Measurements from ENCODE around the gene FGD1.
"Not testable (repeated sequence)": the region's sequence is repeated elsewhere in the genome, so short reads cannot be mapped to it uniquely, and the experiment has no call there.

The FGD1 gene

GRCh38 chrX:54495814-54496516, at the start of gene FGD1:
FGD1 (minus strand) TSS chrX:54496234; CDS start chrX:54495432, 802 bp downstream.
- peak; percentile 2 for DNase-seq

- DNase-seq, result not testable (repeated sequence)
Measured at GRCh38 chrX:54542239-54542638, 46.2 kb upstream of the FGD1 start.

GRCh38 chrX:54540289-54540688, 44.3 kb upstream of the FGD1 start:
- DNase-seq, result no peak

GRCh38 chrX:54534271-54534670, 38.2 kb upstream of the FGD1 start:
- no peak for DNase-seq

- DNase-seq, result no peak
Measured at GRCh38 chrX:54530357-54530900, 34.4 kb upstream of the FGD1 start.

- peak; percentile 37 for DNase-seq
Measured at GRCh38 chrX:54529552-54530356, 33.7 kb upstream of the FGD1 start, which contains the start of gene GNL3L. GNL3L (plus strand) TSS chrX:54530219; CDS start chrX:54532567, 2,348 bp downstream.

GRCh38 chrX:54529151-54529550, 33.1 kb upstream of the FGD1 start:
- DNase-seq, result no peak

GRCh38 chrX:54509400-54509799, 13.4 kb upstream of the FGD1 start:
- no peak for DNase-seq

- DNase-seq, result no peak
Measured at GRCh38 chrX:54496936-54497335, 902 bp upstream of the FGD1 start.

- no peak for DNase-seq
Measured at GRCh38 chrX:54496517-54496852, 451 bp upstream of the FGD1 start.

GRCh38 chrX:54494989-54495813, 833 bp downstream of the FGD1 start:
- DNase-seq, result no peak

GRCh38 chrX:54494166-54494988, 1.7 kb downstream of the FGD1 start:
- no peak for DNase-seq

GRCh38 chrX:54492340-54492739, 3.7 kb downstream of the FGD1 start:
- DNase-seq, result no peak

- not testable (repeated sequence) for DNase-seq
Measured at GRCh38 chrX:54489819-54490218, 6.2 kb downstream of the FGD1 start.

GRCh38 chrX:54484666-54485065, 11.4 kb downstream of the FGD1 start:
- no peak for DNase-seq

- DNase-seq, result no peak
Measured at GRCh38 chrX:54483946-54484345, 12.1 kb downstream of the FGD1 start.

GRCh38 chrX:54482839-54483593, 13.0 kb downstream of the FGD1 start:
- no peak for DNase-seq

GRCh38 chrX:54479136-54480111, 16.6 kb downstream of the FGD1 start:
- DNase-seq, result no peak

GRCh38 chrX:54473993-54474859, 21.8 kb downstream of the FGD1 start:
- DNase-seq, result no peak
